Measurements from ENCODE around the gene UMAD1.

DNA sequence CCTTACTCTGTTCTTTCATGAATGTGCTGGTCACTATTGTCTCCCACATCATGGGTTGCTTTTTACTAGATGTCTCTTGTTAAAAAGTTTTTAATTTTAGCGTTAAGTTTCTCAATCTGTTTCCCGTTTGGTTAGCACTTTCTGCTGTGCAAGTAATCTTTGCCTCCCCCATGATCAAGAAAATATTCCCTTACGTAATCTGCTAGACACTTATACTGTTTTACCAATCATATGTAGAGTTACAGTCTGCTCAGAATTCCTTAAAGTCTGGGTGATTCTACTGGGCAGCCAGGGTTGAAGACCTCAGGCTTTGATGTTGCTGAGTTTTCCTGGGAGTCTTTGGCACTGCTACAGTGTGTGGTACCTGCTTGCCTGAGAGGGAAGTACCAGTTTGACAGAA is 116.0 kb downstream of the UMAD1 start:
- TF ChIP-seq, protein P1, sequence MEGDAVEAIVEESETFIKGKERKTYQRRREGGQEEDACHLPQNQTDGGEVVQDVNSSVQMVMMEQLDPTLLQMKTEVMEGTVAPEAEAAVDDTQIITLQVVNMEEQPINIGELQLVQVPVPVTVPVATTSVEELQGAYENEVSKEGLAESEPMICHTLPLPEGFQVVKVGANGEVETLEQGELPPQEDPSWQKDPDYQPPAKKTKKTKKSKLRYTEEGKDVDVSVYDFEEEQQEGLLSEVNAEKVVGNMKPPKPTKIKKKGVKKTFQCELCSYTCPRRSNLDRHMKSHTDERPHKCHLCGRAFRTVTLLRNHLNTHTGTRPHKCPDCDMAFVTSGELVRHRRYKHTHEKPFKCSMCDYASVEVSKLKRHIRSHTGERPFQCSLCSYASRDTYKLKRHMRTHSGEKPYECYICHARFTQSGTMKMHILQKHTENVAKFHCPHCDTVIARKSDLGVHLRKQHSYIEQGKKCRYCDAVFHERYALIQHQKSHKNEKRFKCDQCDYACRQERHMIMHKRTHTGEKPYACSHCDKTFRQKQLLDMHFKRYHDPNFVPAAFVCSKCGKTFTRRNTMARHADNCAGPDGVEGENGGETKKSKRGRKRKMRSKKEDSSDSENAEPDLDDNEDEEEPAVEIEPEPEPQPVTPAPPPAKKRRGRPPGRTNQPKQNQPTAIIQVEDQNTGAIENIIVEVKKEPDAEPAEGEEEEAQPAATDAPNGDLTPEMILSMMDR (IDR thresholded peaks at IDR 0.05), result no peak
- TF ChIP-seq POLR2A (IDR thresholded peaks at IDR 0.05), result no peak

All from testis (tissue), 2 donors.